Spleen (tissue), 7 donors: ENCODE results near the gene HLA-C.

ENCODE experiments used
- CTCF ChIP-seq, 11 experiments: fragments of 200-600 bp in 7 of 11; fragments of 450-650 bp in 4 of 11; sonication (generic) in 4 of 11; IDR thresholded peaks in 8 of 11; conservative IDR thresholded peaks in 3 of 11; 1 replicate in 7 of 11; 2 replicates in 4 of 11; pipeline versions ENCODE4 v1.4.0 to v1.8.0; 2016 to 2021; ENCODE audit warnings: antibody characterized with exemption in 11 of 11, inconsistent platforms in 4 of 11, mild to moderate bottlenecking in 1 of 11
- POLR2A ChIP-seq, 3 donors: fragments of 450-650 bp; IDR thresholded peaks; one replicate each; pipeline ENCODE4 v1.5.1; 2017; ENCODE audit warnings: antibody characterized with exemption in 3 of 3, mild to moderate bottlenecking in 1 of 3
- POLR2AphosphoS5 ChIP-seq, 3 donors: sonication (generic); formaldehyde crosslinking; IDR thresholded peaks; one replicate each; pipeline ENCODE4 v1.5.1; 2017; ENCODE audit warnings: antibody characterized with exemption in 3 of 3
- donor health status: DM: no; HTN: no; CAD: no; lungs with moderate emphysema.
- donor health status: DM: no; HTN: no; CAD: no.
- donor health status: DM: no; HTN: no; CAD: no.

- TF ChIP-seq CTCF (IDR thresholded peaks at IDR 0.05 in 8 of 11, conservative IDR thresholded peaks at IDR 0.05 in 3 of 11), result no peak
- no peak for TF ChIP-seq POLR2A (IDR thresholded peaks at IDR 0.05)
- TF ChIP-seq POLR2AphosphoS5 (IDR thresholded peaks at IDR 0.05), result peak in 2 of 3 donors; percentile 41 to 45
Observed at GRCh38 chr6:31268369-31268765, 3.5 kb downstream of the HLA-C start.
